Esophagus muscularis mucosa (tissue), 4 donors: Measurements from ENCODE around the gene PPP2R5C.

Source experiments
- EP300 ChIP-seq: sonication (generic); formaldehyde crosslinking; IDR thresholded peaks from one replicate; pipeline ENCODE4 v1.6.1; 2017; ENCODE audit warnings: antibody characterized with exemption
- POLR2AphosphoS5 ChIP-seq, 2 donors: sonication (generic); formaldehyde crosslinking; IDR thresholded peaks; one replicate each; pipeline ENCODE4 v1.6.1; 2017; ENCODE audit warnings: antibody characterized with exemption in 2 of 2
- TF ChIP-seq, protein P1 (sequence below), 3 experiments: fragments of 200-600 bp in 2 of 3; fragments of 450-650 bp in 1 of 3; sonication (generic) in 2 of 3; IDR thresholded peaks; one replicate each; pipeline ENCODE4 v1.5.1; 2017 to 2019; ENCODE audit warnings: antibody characterized with exemption in 3 of 3, mild to moderate bottlenecking in 2 of 3, moderate library complexity in 1 of 3

DNA sequence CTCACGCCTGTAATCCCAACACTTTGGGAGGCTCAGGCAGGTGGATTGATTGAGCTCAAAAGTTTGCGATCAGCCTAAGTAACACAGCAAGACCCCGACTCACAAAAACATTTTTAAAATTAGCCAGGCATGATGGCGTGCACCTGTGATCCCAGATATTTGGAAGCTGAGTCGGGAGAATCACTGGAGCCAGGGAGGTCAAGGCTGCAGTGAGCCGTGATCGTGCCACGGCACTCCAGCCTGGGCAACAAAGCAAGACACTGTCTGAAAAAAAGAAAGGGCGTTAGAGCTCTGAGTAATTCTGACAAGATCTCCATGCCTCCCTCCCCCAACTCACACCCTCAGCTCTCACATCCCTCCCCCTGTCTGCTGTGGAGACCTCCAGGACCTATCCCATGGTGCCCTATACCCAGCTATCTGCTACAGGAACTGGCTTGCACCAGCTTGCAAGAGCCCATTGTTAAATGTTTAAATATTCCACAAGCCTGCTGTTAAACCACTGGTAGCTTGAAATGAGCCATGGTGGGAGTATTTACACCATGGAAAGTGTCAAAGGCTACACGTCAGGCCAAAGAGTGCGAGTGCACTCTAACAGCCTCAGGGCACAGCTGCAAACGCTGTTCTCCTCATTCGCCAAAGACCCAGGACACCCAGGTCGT is 35.1 kb upstream of the PPP2R5C start:
- TF ChIP-seq POLR2AphosphoS5 (IDR thresholded peaks at IDR 0.05) (no peak), EP300 (no peak)
- TF ChIP-seq, protein P1, sequence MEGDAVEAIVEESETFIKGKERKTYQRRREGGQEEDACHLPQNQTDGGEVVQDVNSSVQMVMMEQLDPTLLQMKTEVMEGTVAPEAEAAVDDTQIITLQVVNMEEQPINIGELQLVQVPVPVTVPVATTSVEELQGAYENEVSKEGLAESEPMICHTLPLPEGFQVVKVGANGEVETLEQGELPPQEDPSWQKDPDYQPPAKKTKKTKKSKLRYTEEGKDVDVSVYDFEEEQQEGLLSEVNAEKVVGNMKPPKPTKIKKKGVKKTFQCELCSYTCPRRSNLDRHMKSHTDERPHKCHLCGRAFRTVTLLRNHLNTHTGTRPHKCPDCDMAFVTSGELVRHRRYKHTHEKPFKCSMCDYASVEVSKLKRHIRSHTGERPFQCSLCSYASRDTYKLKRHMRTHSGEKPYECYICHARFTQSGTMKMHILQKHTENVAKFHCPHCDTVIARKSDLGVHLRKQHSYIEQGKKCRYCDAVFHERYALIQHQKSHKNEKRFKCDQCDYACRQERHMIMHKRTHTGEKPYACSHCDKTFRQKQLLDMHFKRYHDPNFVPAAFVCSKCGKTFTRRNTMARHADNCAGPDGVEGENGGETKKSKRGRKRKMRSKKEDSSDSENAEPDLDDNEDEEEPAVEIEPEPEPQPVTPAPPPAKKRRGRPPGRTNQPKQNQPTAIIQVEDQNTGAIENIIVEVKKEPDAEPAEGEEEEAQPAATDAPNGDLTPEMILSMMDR (IDR thresholded peaks at IDR 0.05) = no peak
